ENCODE results near the gene EGLN3. TPM values are rescaled to one million over a fixed set of nuclear protein-coding genes. Genes with fewer than 3 reads are reported as not detected.

Gene EGLN3
- total and polyA plus RNA-seq, 2 donors (not counting 3 experiments of a cell fraction or from before 2014, with no cell fraction given), result 0.20 TPM; not detected in 1

- Histone ChIP-seq H3K9me1 (replicated peaks; ENCODE audit: control insufficient read depth, extremely low read depth, insufficient read depth, low read length) (no peaks in the 10 kb centered on the region), H3K27me3 (ENCODE audit: control insufficient read depth in 2 of 2, insufficient read depth in 2 of 2, low read length in 2 of 2) (no peaks in the 10 kb centered on the region), H3K4me3 (replicated peaks in 1 of 3; ENCODE audit: insufficient read depth in 1 of 3, low read depth in 1 of 3, low read length in 3 of 3) (no peak overlapping the region), H3K9me3 (replicated peaks; ENCODE audit: control insufficient read depth, insufficient read depth, low read length) (no peaks in the 10 kb centered on the region), H3K27ac (ENCODE audit: insufficient read depth, low read depth, low read length) (no peak overlapping the region), H2AFZ (ENCODE audit: low read depth, low read length) (no peak overlapping the region), H3K4me1 (ENCODE audit: control insufficient read depth, extremely low read depth, insufficient read depth, low read length) (no peaks in the 10 kb centered on the region), H3K79me2 (ENCODE audit: control insufficient read depth, insufficient read depth, low read length) (no peaks in the 10 kb centered on the region), H3K4me2 (ENCODE audit: insufficient read depth, low read length) (no peak overlapping the region), H4K20me1 (replicated peaks; ENCODE audit: control insufficient read depth, extremely low read depth, insufficient read depth, low read length) (no peaks in the 10 kb centered on the region), H3K36me3 (ENCODE audit: control insufficient read depth in 2 of 2, extremely low read depth in 1 of 2, insufficient read depth in 2 of 2, low read length in 2 of 2) (no peaks in the 10 kb centered on the region), H3K9ac (replicated peaks; ENCODE audit: extremely low read depth, insufficient read depth, low read length) (no peak overlapping the region)
- BruUV-seq (replicated peaks), result no TSS peak
- TF ChIP-seq FOS (IDR thresholded peaks at IDR 0.05; ENCODE audit: borderline replicate concordance, insufficient read depth, low read length) (no peak), EZH2 (IDR thresholded peaks at IDR 0.05; ENCODE audit: borderline replicate concordance, low read depth, low read length, severe bottlenecking) (no peak), GATA2 (IDR thresholded peaks at IDR 0.05; ENCODE audit: insufficient read depth, insufficient read length, low read depth, low read length) (no peak), JUN (IDR thresholded peaks at IDR 0.05; ENCODE audit: borderline replicate concordance, insufficient read depth, insufficient read length, low read depth) (no peak), POLR2A (IDR thresholded peaks at IDR 0.05; ENCODE audit: low read depth, low read length) (no peak)
- CTCF ChIA-PET, result interaction anchor here (0.6 to 1.2 kb wide), 2 partner anchors 119 to 1171 kb away, joined by 3 to 4 read pairs; no protein-coding TSS in a partner anchor
- FAIRE-seq, result no peak
- intact Hi-C loops (cut with micrococcal nuclease), result no loop called here
- dilution Hi-C loops (cut with MboI; ENCODE audit: extremely low pct_ligation_motif_present, low sequenced_read_pairs), result no loop called here
- POLR2A ChIA-PET, result no interaction called here
- DNase-seq (ENCODE audit: low read depth, low spot score), result no peak
These were observed 28.9 kb upstream of the EGLN3 start for GRCh38 chr14:33979613-33980276.

GRCh38 chr14:33978892-33979612 is 28.2 kb upstream of the EGLN3 start:
- Histone ChIP-seq H2AFZ (ENCODE audit: low read depth, low read length) (no peak overlapping the region), H3K4me1 (ENCODE audit: control insufficient read depth, extremely low read depth, insufficient read depth, low read length) (no peaks in the 10 kb centered on the region), H3K27ac (ENCODE audit: insufficient read depth, low read depth, low read length) (no peak overlapping the region), H3K36me3 (ENCODE audit: control insufficient read depth in 2 of 2, extremely low read depth in 1 of 2, insufficient read depth in 2 of 2, low read length in 2 of 2) (no peaks in the 10 kb centered on the region), H3K4me2 (ENCODE audit: insufficient read depth, low read length) (no peak overlapping the region), H3K9me1 (replicated peaks; ENCODE audit: control insufficient read depth, extremely low read depth, insufficient read depth, low read length) (no peaks in the 10 kb centered on the region), H3K4me3 (replicated peaks in 1 of 3; ENCODE audit: insufficient read depth in 1 of 3, low read depth in 1 of 3, low read length in 3 of 3) (no peak overlapping the region), H4K20me1 (replicated peaks; ENCODE audit: control insufficient read depth, extremely low read depth, insufficient read depth, low read length) (no peaks in the 10 kb centered on the region), H3K79me2 (ENCODE audit: control insufficient read depth, insufficient read depth, low read length) (no peaks in the 10 kb centered on the region), H3K9ac (replicated peaks; ENCODE audit: extremely low read depth, insufficient read depth, low read length) (no peak overlapping the region), H3K27me3 (ENCODE audit: control insufficient read depth in 2 of 2, insufficient read depth in 2 of 2, low read length in 2 of 2) (no peaks in the 10 kb centered on the region), H3K9me3 (replicated peaks; ENCODE audit: control insufficient read depth, insufficient read depth, low read length) (no peaks in the 10 kb centered on the region)
- intact Hi-C loops (cut with micrococcal nuclease) (no loop called here), dilution Hi-C loops (cut with MboI; ENCODE audit: extremely low pct_ligation_motif_present, low sequenced_read_pairs) (no loop called here)
- POLR2A ChIA-PET, result no interaction called here
- no peak for DNase-seq (ENCODE audit: low read depth, low spot score)
- CTCF ChIA-PET, result interaction anchor here (1.2 kb wide), 1 partner anchor 120 kb away, joined by 4 read pairs; no protein-coding TSS in a partner anchor
- no peak for FAIRE-seq
- no peak for TF ChIP-seq FOS (IDR thresholded peaks at IDR 0.05; ENCODE audit: borderline replicate concordance, insufficient read depth, low read length)
- TF ChIP-seq MYC (IDR thresholded peaks at IDR 0.05; ENCODE audit: low read depth, low read length), result no peak
- TF ChIP-seq JUN (IDR thresholded peaks at IDR 0.05; ENCODE audit: borderline replicate concordance, insufficient read depth, insufficient read length, low read depth), result no peak
- no peak for TF ChIP-seq POLR2AphosphoS5 (IDR thresholded peaks at IDR 0.05; ENCODE audit: insufficient read depth, low read depth, low read length)
- TF ChIP-seq POLR2A (IDR thresholded peaks at IDR 0.05; ENCODE audit: low read depth, low read length), result no peak
- TF ChIP-seq CTCF (IDR thresholded peaks at IDR 0.05; ENCODE audit: extremely low read depth in 1 of 2, insufficient read depth in 1 of 2, low read depth in 1 of 2, low read length in 2 of 2), result no peak
- no peak for TF ChIP-seq EZH2 (IDR thresholded peaks at IDR 0.05; ENCODE audit: borderline replicate concordance, low read depth, low read length, severe bottlenecking)
- TF ChIP-seq GATA2 (IDR thresholded peaks at IDR 0.05; ENCODE audit: insufficient read depth, insufficient read length, low read depth, low read length), result no peak
- TF ChIP-seq MAX (IDR thresholded peaks at IDR 0.05; ENCODE audit: insufficient read depth, insufficient read length), result no peak
- no TSS peak for BruUV-seq (replicated peaks)

All from endothelial cell of umbilical vein (primary cell).